ENCODE measurements around the gene GEMIN5. TPM values are rescaled to one million over a fixed set of nuclear protein-coding genes. Genes with fewer than 3 reads are reported as not detected.

GEMIN5 gene
- total and polyA plus RNA-seq, 2 of the 8 experiments (the other 6 are each of a cell fraction or from before 2014, with no cell fraction given): 12.8 to 47.0 TPM

- Histone ChIP-seq H4K5ac (ENCODE audit: insufficient read length, low read depth, low read length) (no peak overlapping the region), H2AK5ac (ENCODE audit: low read depth, low read length) (no peak overlapping the region), H3K14ac (ENCODE audit: insufficient read length) (no peak overlapping the region), H4K20me1 (replicated peaks in 1 of 2; ENCODE audit: control insufficient read depth in 1 of 2, insufficient read depth in 2 of 2, low read length in 2 of 2) (peaks cover 3 to 5% of the 10 kb centered on the region in 2 experiments), H2BK20ac (ENCODE audit: low read length) (no peak overlapping the region), H3K36me3 (ENCODE audit: control insufficient read depth in 2 of 4, insufficient read depth in 4 of 4, low read length in 3 of 4) (peaks cover 8 to 43% (median 22%) of the 10 kb centered on the region in 4 experiments), H4K91ac (replicated peaks; ENCODE audit: insufficient read length, low read length) (no peak overlapping the region), H3K27ac (ENCODE audit: low read depth, low read length) (no peak overlapping the region), H3K4ac (replicated peaks; ENCODE audit: insufficient read length, low read depth, low read length) (no peak overlapping the region), H3K4me3 (ENCODE audit: extremely low read depth in 1 of 4, insufficient read depth in 2 of 4, low read depth in 3 of 4, low read length in 4 of 4) (no peak overlapping the region), H3K23ac (ENCODE audit: insufficient read length) (no peak overlapping the region), H3K27me3 (replicated peaks in 1 of 4; ENCODE audit: control insufficient read depth in 3 of 4, extremely low read depth in 1 of 4, insufficient read depth in 3 of 4, low read length in 3 of 4) (no peaks in the 10 kb centered on the region; a peak in 1 of 7 replicates), H3K4me2 (ENCODE audit: insufficient read depth in 1 of 2, low read depth in 2 of 2, low read length in 2 of 2) (no peak overlapping the region), H3K9ac (replicated peaks in 1 of 4; ENCODE audit: extremely low read depth in 1 of 4, low read depth in 3 of 4, low read length in 3 of 4) (no peak overlapping the region), H3K79me2 (ENCODE audit: control insufficient read depth in 1 of 2, insufficient read depth in 2 of 2, low read length in 2 of 2) (peaks cover 6 to 45% of the 10 kb centered on the region in 2 experiments), H4K8ac (ENCODE audit: extremely low read depth, insufficient read depth, low read length) (no peak overlapping the region), H2BK12ac (ENCODE audit: low read depth, low read length) (no peak overlapping the region), H2AFZ (ENCODE audit: low read length) (no peak overlapping the region), H3K56ac (replicated peaks; ENCODE audit: insufficient read length, low read depth, low read length) (no peak overlapping the region), H3K18ac (ENCODE audit: extremely low read depth, low read length) (no peak overlapping the region), H3K23me2 (ENCODE audit: low read depth, low read length) (no peaks in the 10 kb centered on the region), H3K4me1 (replicated peaks in 1 of 4; ENCODE audit: control insufficient read depth in 3 of 4, insufficient read depth in 4 of 4, low read length in 3 of 4) (no peaks in the 10 kb centered on the region), H3K9me3 (ENCODE audit: insufficient read depth in 2 of 2, low read depth in 1 of 2, low read length in 1 of 2) (no peaks in the 10 kb centered on the region), H2BK120ac (replicated peaks; ENCODE audit: low read depth, low read length) (no peak overlapping the region), H3K79me1 (ENCODE audit: low read depth, low read length) (no peaks in the 10 kb centered on the region; the same call in 1 of the 2 replicates), H2BK5ac (ENCODE audit: low read depth, low read length) (no peak overlapping the region), H2BK15ac (ENCODE audit: low read length) (no peak overlapping the region)
- TF ChIP-seq PHF8 (conservative IDR thresholded peaks at IDR 0.05; ENCODE audit: low read depth, low read length) (no peak), RBBP5 (IDR thresholded peaks at IDR 0.05; ENCODE audit: borderline replicate concordance, low read depth, low read length) (no peak), CTCF (IDR thresholded peaks at IDR 0.05; ENCODE audit: control extremely low read depth in 1 of 3, insufficient read depth in 1 of 3, low read depth in 1 of 3, low read length in 3 of 3) (no peak), HDAC6 (IDR thresholded peaks at IDR 0.05; ENCODE audit: low read depth, low read length) (no peak)
- CTCF ChIA-PET (ENCODE audit: partially characterized antibody): no interaction called here
- FAIRE-seq (no peak), DNase-seq (ENCODE audit: low read depth in 1 of 2, low spot score in 2 of 2) (no peak)
- POLR2A ChIA-PET (ENCODE audit: partially characterized antibody): interaction anchor here (1.4 kb wide), 1 partner anchor 8 kb away, joined by 3 read pairs; no protein-coding TSS in a partner anchor
- 86% methylated on average over 5 of the region's 5 CpGs; no CpG with 5 or more reads in 1 of the 2 experiments for whole genome bisulfite sequencing, 2 experiments (ENCODE audit: extremely low coverage in 1 of 2, insufficient coverage in 1 of 2, insufficient read length in 1 of 2, insufficient replicate concordance in 2 of 2, low coverage in 1 of 2, low lambda C conversion rate in 2 of 2, missing lambda C conversion rate in 1 of 2)
These were observed 72.4 kb downstream of the GEMIN5 start for GRCh38 chr5:154865466-154866184.

Data from H1 (cell line).